Effector CD4-positive, alpha-beta T cell (primary cell): Measurements from ENCODE around the gene ZNF407.

Experiments
- DNase-seq: peaks from one replicate; pipeline ENCODE4 v3.0.0-alpha.2; 2020

Gene ZNF407

GRCh38 chr18:75062297-75062886 lies 464.7 kb downstream of the ZNF407 start:
- no peak for DNase-seq

GRCh38 chr18:75063196-75063595 lies 465.5 kb downstream of the ZNF407 start:
- no peak for DNase-seq

- no peak for DNase-seq
Measured at GRCh38 chr18:75063615-75064512, 466.2 kb downstream of the ZNF407 start.

- no peak for DNase-seq
Measured at GRCh38 chr18:75064513-75064905, 466.8 kb downstream of the ZNF407 start.

GRCh38 chr18:75065251-75066000 lies 467.8 kb downstream of the ZNF407 start:
- no peak for DNase-seq

- DNase-seq: no peak
Measured at GRCh38 chr18:75066021-75066880, 468.6 kb downstream of the ZNF407 start.

GRCh38 chr18:75066936-75067335 lies 469.3 kb downstream of the ZNF407 start:
- no peak for DNase-seq

- no peak for DNase-seq
Measured at GRCh38 chr18:75067996-75068645, 470.5 kb downstream of the ZNF407 start.

- no peak for DNase-seq
Measured at GRCh38 chr18:75068682-75069435, 471.2 kb downstream of the ZNF407 start.

- no peak for DNase-seq
Measured at GRCh38 chr18:75070235-75070624, 472.6 kb downstream of the ZNF407 start.

GRCh38 chr18:75070625-75071483 lies 473.2 kb downstream of the ZNF407 start:
- peak; percentile 61 for DNase-seq

- DNase-seq: no peak
Measured at GRCh38 chr18:75071484-75071785, 473.8 kb downstream of the ZNF407 start.

- DNase-seq: no peak
Measured at GRCh38 chr18:75071866-75072671, 474.4 kb downstream of the ZNF407 start.

GRCh38 chr18:75072672-75073371 lies 475.2 kb downstream of the ZNF407 start:
- no peak for DNase-seq

GRCh38 chr18:75073654-75074053 lies 476.0 kb downstream of the ZNF407 start:
- DNase-seq: no peak

GRCh38 chr18:75074196-75075015 lies 476.7 kb downstream of the ZNF407 start:
- DNase-seq: no peak

- DNase-seq: no peak
Measured at GRCh38 chr18:75075016-75075305, 477.3 kb downstream of the ZNF407 start.

GRCh38 chr18:75075429-75075841 lies 477.8 kb downstream of the ZNF407 start:
- no peak for DNase-seq
